Erythroblast (primary cell): ENCODE results near the gene AGO3.
"Not testable (repeated sequence)": the region's sequence is repeated elsewhere in the genome, so short reads cannot be mapped to it uniquely, and the experiment has no call there.

ENCODE experiments used
- DNase-seq, 2 experiments: peaks; one replicate each; lab custom pipeline; 2025; lab: John Stamatoyannopoulos, UW
- GATA1 ChIP-seq: IDR thresholded peaks from 2 replicates; pipeline ENCODE4 v1.6.1; 2011; ENCODE audit warnings: low read depth, mild to moderate bottlenecking, control low read depth, low read length, moderate library complexity
- POLR2A ChIP-seq: IDR thresholded peaks from 2 replicates; pipeline ENCODE4 v1.6.1; 2011; ENCODE audit warnings: mild to moderate bottlenecking, low read length

Gene AGO3

GRCh38 chr1:35935442-35936388 is 4.8 kb downstream of the AGO3 start:
- no peak for DNase-seq

GRCh38 chr1:35936838-35937237 is 5.9 kb downstream of the AGO3 start:
- DNase-seq, result no peak
- TF ChIP-seq GATA1 (no peak), POLR2A (no peak)

More at GRCh38 chr1:35935442-35936388, 4.8 kb downstream of the AGO3 start:
- no peak for TF ChIP-seq POLR2A
- no peak for TF ChIP-seq GATA1

GRCh38 chr1:35939484-35939883 is 8.6 kb downstream of the AGO3 start:
- no peak for TF ChIP-seq POLR2A
- no peak for TF ChIP-seq GATA1
- DNase-seq, result no peak

GRCh38 chr1:35945327-35945726 is 14.4 kb downstream of the AGO3 start:
- no peak for DNase-seq
- TF ChIP-seq POLR2A, result no peak
- no peak for TF ChIP-seq GATA1

- DNase-seq, result no peak
- TF ChIP-seq GATA1 (no peak), POLR2A (no peak)
These were observed 16.6 kb downstream of the AGO3 start for GRCh38 chr1:35947547-35947946.

GRCh38 chr1:35958558-35958957 is 27.7 kb downstream of the AGO3 start:
- no peak for TF ChIP-seq GATA1
- no peak for TF ChIP-seq POLR2A
- DNase-seq, result no peak

GRCh38 chr1:35959304-35959703 is 28.4 kb downstream of the AGO3 start:
- DNase-seq, result no peak
- no peak for TF ChIP-seq POLR2A
- TF ChIP-seq GATA1, result no peak

GRCh38 chr1:35962952-35963351 is 32.0 kb downstream of the AGO3 start:
- peak; percentile 41 to 75 for DNase-seq
- no peak for TF ChIP-seq POLR2A
- no peak for TF ChIP-seq GATA1

GRCh38 chr1:35964277-35964676 is 33.4 kb downstream of the AGO3 start:
- DNase-seq, result not testable (repeated sequence)

- no peak for TF ChIP-seq GATA1
- no peak for DNase-seq
These were observed 37.5 kb downstream of the AGO3 start for GRCh38 chr1:35968396-35968795.

- no peak for DNase-seq
- TF ChIP-seq POLR2A (no peak), GATA1 (no peak)
These were observed 40.7 kb downstream of the AGO3 start for GRCh38 chr1:35971601-35972000.

GRCh38 chr1:35972631-35973030 is 41.7 kb downstream of the AGO3 start:
- not testable (repeated sequence) for DNase-seq

GRCh38 chr1:35980090-35980489 is 49.2 kb downstream of the AGO3 start:
- TF ChIP-seq GATA1, result no peak
- no peak for TF ChIP-seq POLR2A

GRCh38 chr1:35988237-35988636 is 57.3 kb downstream of the AGO3 start:
- TF ChIP-seq POLR2A (no peak), GATA1 (no peak)
- no peak for DNase-seq

More at GRCh38 chr1:35980090-35980489, 49.2 kb downstream of the AGO3 start:
- DNase-seq, result no peak
